ENCODE data around the gene SYNCRIP. TPM values are rescaled to one million over a fixed set of nuclear protein-coding genes. Genes with fewer than 3 reads are reported as not detected.

Gene SYNCRIP
- total RNA-seq, 1 donor from 2014 or later: 122 TPM

DNA sequence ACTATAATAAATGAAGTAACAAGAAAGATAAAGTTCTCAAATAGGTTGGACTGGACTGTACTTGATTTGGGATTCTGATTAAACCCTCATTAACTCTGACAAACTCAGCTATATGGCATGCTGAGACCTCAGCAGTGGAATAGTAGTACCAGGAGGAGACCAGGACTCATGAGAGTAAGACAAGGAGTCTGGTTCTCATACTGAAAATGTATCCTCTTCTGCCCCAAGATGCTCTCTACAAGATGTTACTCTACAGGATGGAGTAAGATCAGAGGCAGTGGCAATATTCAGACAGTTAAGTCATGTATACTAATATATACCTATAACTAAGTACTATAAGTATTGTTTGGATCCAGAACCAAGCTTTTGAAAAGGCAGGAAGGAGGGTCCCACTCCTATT is 31.9 kb upstream of the SYNCRIP start:
- peaks cover 60% of the 10 kb centered on the region for H3K36me3 Mint-ChIP-seq (ENCODE audit: low read depth)
- H3K4me1 Mint-ChIP-seq: peaks cover 75% of the 10 kb centered on the region
- peak overlapping the region; percentile 4 for H3K4me3 Mint-ChIP-seq
- DNase-seq (no peak), ATAC-seq (ENCODE audit: low read depth) (no peak)
- H3K27me3 Mint-ChIP-seq: no peaks in the 10 kb centered on the region
- intact Hi-C loops (cut with micrococcal nuclease): loop anchor here (5.0 to 10.0 kb wide), 4 partner anchors 50 to 1480 kb away; partner anchors contain the start of genes CEP162 and ZNF292
- H3K27ac Mint-ChIP-seq: peak overlapping the region; percentile 19
- ChIA-PET CTCF (no interaction called here), POLR2A (interaction anchor here (0.9 to 8.5 kb wide), 4 partner anchors 10 to 81 kb away, joined by 3 to 845 read pairs (median 11); partner anchors contain the start of genes SNX14 and SYNCRIP)
- no peaks in the 10 kb centered on the region for H3K9me3 Mint-ChIP-seq
- TF ChIP-seq CTCF (IDR thresholded peaks at IDR 0.05): no peak

- POLR2A ChIA-PET: interaction anchor here (0.6 to 8.5 kb wide), 4 partner anchors 31 to 251 kb away, joined by 3 to 845 read pairs (median 5); partner anchors contain the start of genes SNX14 and SYNCRIP
- TF ChIP-seq CTCF (IDR thresholded peaks at IDR 0.05): no peak
- peak overlapping the region; percentile 14 for H3K27ac Mint-ChIP-seq
These were observed 30.8 kb upstream of the SYNCRIP start for GRCh38 chr6:85673198-85674139.

GRCh38 chr6:85672623-85673022 is 29.9 kb upstream of the SYNCRIP start:
- H3K27ac Mint-ChIP-seq: peak overlapping the region; percentile 39
- CTCF ChIA-PET: no interaction called here
- POLR2A ChIA-PET: interaction anchor here (0.6 to 8.5 kb wide), 5 partner anchors 21 to 250 kb away, joined by 3 to 845 read pairs (median 3); partner anchors contain the start of genes SNX14 and SYNCRIP
- no peaks in the 10 kb centered on the region for H3K27me3 Mint-ChIP-seq
- H3K4me3 Mint-ChIP-seq: no peak overlapping the region
- TF ChIP-seq CTCF (IDR thresholded peaks at IDR 0.05): no peak
- peaks cover 50% of the 10 kb centered on the region for H3K36me3 Mint-ChIP-seq (ENCODE audit: low read depth)
- DNase-seq (no peak), ATAC-seq (ENCODE audit: low read depth) (no peak)
- H3K4me1 Mint-ChIP-seq: peaks cover 76% of the 10 kb centered on the region
- intact Hi-C loops (cut with micrococcal nuclease): loop anchor here (10.0 kb wide), 2 partner anchors 48 to 1482 kb away; partner anchors contain the start of gene ZNF292
- H3K9me3 Mint-ChIP-seq: no peaks in the 10 kb centered on the region

More at GRCh38 chr6:85673198-85674139, 30.8 kb upstream of the SYNCRIP start:
- no peak for ATAC-seq (ENCODE audit: low read depth)
- intact Hi-C loops (cut with micrococcal nuclease): loop anchor here (10.0 kb wide), 2 partner anchors 49 to 1481 kb away; partner anchors contain the start of gene ZNF292
- H3K36me3 Mint-ChIP-seq (ENCODE audit: low read depth): peaks cover 59% of the 10 kb centered on the region
- DNase-seq: no peak
- H3K27me3 Mint-ChIP-seq: no peaks in the 10 kb centered on the region
- H3K4me3 Mint-ChIP-seq: no peak overlapping the region
- H3K4me1 Mint-ChIP-seq: peaks cover 79% of the 10 kb centered on the region
- no peaks in the 10 kb centered on the region for H3K9me3 Mint-ChIP-seq
- CTCF ChIA-PET: no interaction called here

DNA sequence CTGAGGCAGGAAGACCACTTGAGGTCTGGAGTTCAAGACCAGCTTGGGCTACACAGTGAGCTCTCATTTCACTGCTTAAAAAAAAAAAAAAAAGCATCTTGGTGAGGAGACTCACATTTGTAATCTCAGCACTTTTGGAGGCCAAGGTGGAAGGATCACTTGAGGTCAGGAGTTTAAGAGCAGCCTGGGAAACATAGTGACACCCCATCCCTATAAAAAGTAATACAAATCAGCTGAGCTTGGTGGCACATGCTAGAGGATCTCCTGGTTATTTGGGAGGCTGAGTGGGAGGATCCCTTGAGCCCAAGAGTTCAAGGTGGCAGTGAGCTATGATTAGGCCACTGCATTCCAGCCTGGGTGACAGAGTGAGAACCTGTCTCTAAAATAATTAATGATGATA is 29.4 kb upstream of the SYNCRIP start:
- Mint-ChIP-seq H3K27ac (peak overlapping the region; percentile 21), H3K27me3 (no peaks in the 10 kb centered on the region), H3K9me3 (no peaks in the 10 kb centered on the region), H3K4me3 (no peak overlapping the region), H3K4me1 (peaks cover 73% of the 10 kb centered on the region), H3K36me3 (ENCODE audit: low read depth) (peaks cover 46% of the 10 kb centered on the region)
- DNase-seq (no peak), ATAC-seq (ENCODE audit: low read depth) (no peak)
- POLR2A ChIA-PET: interaction anchor here (0.7 to 8.5 kb wide), 4 partner anchors 21 to 135 kb away, joined by 3 to 845 read pairs (median 3); partner anchors contain the start of gene SYNCRIP
- intact Hi-C loops (cut with micrococcal nuclease): loop anchor here (10.0 kb wide), 2 partner anchors 47 to 1483 kb away; partner anchors contain the start of gene ZNF292
- CTCF ChIA-PET: no interaction called here
- TF ChIP-seq CTCF (IDR thresholded peaks at IDR 0.05): no peak

All from activated B cell treated with CpG ODN at 0.5 μM for 24 hours (primary cell).